GM23338 (cell line): Measurements from ENCODE around the gene GSG1L.

Experiments
- CREB1 ChIP-seq: fragments of 250-450 bp; sonication (Bioruptor Pico); IDR thresholded peaks from 2 replicates; pipeline ENCODE4 v1.5.0; 2020; ENCODE audit warnings: low read depth, mild to moderate bottlenecking, moderate library complexity
- CTCF ChIP-seq, 2 experiments: fragments of 200-600 bp in 1 of 2; sonication (generic) in 1 of 2; conservative IDR thresholded peaks; 2 replicates each; pipeline versions ENCODE4 v1.5.1 to v1.6.1; 2016 to 2017; ENCODE audit warnings: antibody characterized with exemption in 2 of 2, low read depth in 2 of 2, mild to moderate bottlenecking in 2 of 2, moderate library complexity in 1 of 2
- ETS1 ChIP-seq: IDR thresholded peaks from 2 replicates; pipeline ENCODE4 v1.6.1; 2016; ENCODE audit warnings: antibody characterized with exemption
- EZH2 ChIP-seq: fragments of 200-600 bp; sonication (generic); IDR thresholded peaks from one replicate; pipeline ENCODE4 v1.8.0; 2017; ENCODE audit warnings: antibody characterized with exemption, mild to moderate bottlenecking, low read depth; ENCODE audit not compliant: unreplicated experiment
- EZH2phosphoT487 ChIP-seq: fragments of 200-600 bp; sonication (generic); IDR thresholded peaks from one replicate; pipeline ENCODE4 v1.8.1; 2018; ENCODE audit warnings: antibody characterized with exemption; ENCODE audit not compliant: unreplicated experiment
- JUNB ChIP-seq: IDR thresholded peaks from one replicate; pipeline ENCODE4 v1.6.1; 2016; ENCODE audit warnings: antibody characterized with exemption; ENCODE audit not compliant: unreplicated experiment
- POLR2AphosphoS5 ChIP-seq: IDR thresholded peaks from 2 replicates; pipeline ENCODE4 v1.6.1; 2016; ENCODE audit warnings: antibody characterized with exemption, low read depth
- ZNF114 ChIP-seq: fragments of 250-450 bp; sonication (Bioruptor Pico); IDR thresholded peaks from 2 replicates; pipeline ENCODE4 v1.5.0; 2020; ENCODE audit warnings: mild to moderate bottlenecking, moderate library complexity
- ZNF331 ChIP-seq: fragments of 250-450 bp; sonication (Bioruptor Pico); IDR thresholded peaks from 2 replicates; pipeline ENCODE4 v1.5.0; 2020; ENCODE audit warnings: low read depth, mild to moderate bottlenecking, moderate library complexity
- TF ChIP-seq, protein P1 (sequence below): fragments of 250-450 bp; sonication (Bioruptor Pico); IDR thresholded peaks from 2 replicates; pipeline ENCODE4 v1.5.0; 2020; ENCODE audit warnings: mild to moderate bottlenecking, moderate library complexity

DNA sequence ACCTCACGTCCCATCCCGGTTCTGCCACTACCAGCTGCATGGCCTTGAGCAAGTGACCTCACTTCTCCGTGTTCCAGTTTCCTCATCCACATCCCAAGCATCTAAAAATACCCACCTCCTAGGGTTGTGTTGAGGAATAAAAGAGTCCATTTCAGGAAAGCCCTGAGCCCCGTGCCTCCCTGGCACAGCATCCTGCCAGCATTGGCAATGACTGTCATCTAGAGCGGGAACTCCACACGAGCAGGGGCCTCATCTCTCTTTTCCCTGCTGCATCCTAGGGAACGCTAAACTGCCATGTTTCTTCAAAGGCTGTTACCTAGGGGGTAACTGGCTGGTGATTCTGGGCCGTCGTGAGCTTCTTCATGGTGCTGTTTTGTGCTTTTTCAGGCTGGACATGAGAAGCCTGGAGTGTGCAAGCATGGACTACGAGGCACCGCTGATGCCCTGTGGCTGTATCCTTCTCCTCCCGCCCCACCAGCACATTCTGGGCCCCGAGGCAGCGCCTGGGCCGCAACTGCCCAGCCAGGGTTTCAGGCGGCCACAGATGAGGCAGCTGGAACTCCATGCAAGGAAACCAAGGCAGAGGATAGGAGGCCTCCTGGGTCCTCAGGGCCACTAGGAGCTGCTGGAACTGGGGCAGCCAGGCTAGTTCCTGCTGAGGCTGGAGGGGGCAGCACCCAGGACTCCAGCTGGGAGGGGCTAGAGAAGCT lies 292.2 kb downstream of the GSG1L start:
- no peak for TF ChIP-seq CTCF (conservative IDR thresholded peaks at IDR 0.05; ENCODE audit: low read depth in 2 of 2)
- no peak for TF ChIP-seq EZH2
- no peak for TF ChIP-seq EZH2phosphoT487
- TF ChIP-seq ZNF331: no peak
- no peak for TF ChIP-seq POLR2AphosphoS5
- TF ChIP-seq ETS1: no peak
- TF ChIP-seq CREB1 (CRISPR knock-in tag): no peak
- TF ChIP-seq JUNB: no peak
- TF ChIP-seq ZNF114 (CRISPR knock-in tag): no peak
- TF ChIP-seq, protein P1, sequence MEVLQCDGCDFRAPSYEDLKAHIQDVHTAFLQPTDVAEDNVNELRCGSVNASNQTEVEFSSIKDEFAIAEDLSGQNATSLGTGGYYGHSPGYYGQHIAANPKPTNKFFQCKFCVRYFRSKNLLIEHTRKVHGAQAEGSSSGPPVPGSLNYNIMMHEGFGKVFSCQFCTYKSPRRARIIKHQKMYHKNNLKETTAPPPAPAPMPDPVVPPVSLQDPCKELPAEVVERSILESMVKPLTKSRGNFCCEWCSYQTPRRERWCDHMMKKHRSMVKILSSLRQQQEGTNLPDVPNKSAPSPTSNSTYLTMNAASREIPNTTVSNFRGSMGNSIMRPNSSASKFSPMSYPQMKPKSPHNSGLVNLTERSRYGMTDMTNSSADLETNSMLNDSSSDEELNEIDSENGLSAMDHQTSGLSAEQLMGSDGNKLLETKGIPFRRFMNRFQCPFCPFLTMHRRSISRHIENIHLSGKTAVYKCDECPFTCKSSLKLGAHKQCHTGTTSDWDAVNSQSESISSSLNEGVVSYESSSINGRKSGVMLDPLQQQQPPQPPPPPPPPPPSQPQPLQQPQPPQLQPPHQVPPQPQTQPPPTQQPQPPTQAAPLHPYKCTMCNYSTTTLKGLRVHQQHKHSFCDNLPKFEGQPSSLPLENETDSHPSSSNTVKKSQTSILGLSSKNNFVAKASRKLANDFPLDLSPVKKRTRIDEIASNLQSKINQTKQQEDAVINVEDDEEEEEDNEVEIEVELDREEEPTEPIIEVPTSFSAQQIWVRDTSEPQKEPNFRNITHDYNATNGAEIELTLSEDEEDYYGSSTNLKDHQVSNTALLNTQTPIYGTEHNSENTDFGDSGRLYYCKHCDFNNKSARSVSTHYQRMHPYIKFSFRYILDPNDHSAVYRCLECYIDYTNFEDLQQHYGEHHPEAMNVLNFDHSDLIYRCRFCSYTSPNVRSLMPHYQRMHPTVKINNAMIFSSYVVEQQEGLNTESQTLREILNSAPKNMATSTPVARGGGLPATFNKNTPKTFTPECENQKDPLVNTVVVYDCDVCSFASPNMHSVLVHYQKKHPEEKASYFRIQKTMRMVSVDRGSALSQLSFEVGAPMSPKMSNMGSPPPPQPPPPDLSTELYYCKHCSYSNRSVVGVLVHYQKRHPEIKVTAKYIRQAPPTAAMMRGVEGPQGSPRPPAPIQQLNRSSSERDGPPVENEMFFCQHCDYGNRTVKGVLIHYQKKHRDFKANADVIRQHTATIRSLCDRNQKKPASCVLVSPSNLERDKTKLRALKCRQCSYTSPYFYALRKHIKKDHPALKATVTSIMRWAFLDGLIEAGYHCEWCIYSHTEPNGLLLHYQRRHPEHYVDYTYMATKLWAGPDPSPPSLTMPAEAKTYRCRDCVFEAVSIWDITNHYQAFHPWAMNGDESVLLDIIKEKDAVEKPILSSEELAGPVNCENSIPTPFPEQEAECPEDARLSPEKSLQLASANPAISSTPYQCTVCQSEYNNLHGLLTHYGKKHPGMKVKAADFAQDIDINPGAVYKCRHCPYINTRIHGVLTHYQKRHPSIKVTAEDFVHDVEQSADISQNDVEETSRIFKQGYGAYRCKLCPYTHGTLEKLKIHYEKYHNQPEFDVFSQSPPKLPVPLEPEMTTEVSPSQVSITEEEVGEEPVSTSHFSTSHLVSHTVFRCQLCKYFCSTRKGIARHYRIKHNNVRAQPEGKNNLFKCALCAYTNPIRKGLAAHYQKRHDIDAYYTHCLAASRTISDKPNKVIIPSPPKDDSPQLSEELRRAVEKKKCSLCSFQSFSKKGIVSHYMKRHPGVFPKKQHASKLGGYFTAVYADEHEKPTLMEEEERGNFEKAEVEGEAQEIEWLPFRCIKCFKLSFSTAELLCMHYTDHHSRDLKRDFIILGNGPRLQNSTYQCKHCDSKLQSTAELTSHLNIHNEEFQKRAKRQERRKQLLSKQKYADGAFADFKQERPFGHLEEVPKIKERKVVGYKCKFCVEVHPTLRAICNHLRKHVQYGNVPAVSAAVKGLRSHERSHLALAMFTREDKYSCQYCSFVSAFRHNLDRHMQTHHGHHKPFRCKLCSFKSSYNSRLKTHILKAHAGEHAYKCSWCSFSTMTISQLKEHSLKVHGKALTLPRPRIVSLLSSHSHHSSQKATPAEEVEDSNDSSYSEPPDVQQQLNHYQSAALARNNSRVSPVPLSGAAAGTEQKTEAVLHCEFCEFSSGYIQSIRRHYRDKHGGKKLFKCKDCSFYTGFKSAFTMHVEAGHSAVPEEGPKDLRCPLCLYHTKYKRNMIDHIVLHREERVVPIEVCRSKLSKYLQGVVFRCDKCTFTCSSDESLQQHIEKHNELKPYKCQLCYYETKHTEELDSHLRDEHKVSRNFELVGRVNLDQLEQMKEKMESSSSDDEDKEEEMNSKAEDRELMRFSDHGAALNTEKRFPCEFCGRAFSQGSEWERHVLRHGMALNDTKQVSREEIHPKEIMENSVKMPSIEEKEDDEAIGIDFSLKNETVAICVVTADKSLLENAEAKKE (CRISPR knock-in tag): no peak
